HepG2 (cell line): ENCODE measurements around the gene EVL.
A peak's percentile ranks its signal among the peaks of the same experiment; 100 is the strongest.

Experiments
- ATF7 ChIP-seq, 2 experiments: fragments of 450-650 bp in 1 of 2; sonication (generic) in 1 of 2; formaldehyde crosslinking in 1 of 2; IDR thresholded peaks; 2 replicates each; pipeline versions ENCODE4 v1.4.0 to v1.6.1; 2016 to 2020; ENCODE audit warnings: antibody characterized with exemption in 1 of 2, mild to moderate bottlenecking in 1 of 2, missing genetic modification reagents in 1 of 2
- EZH2 ChIP-seq: conservative IDR thresholded peaks from 2 replicates; pipeline ENCODE4 v1.6.1; 2012; ENCODE audit warnings: mild to moderate bottlenecking, low read depth, low read length, moderate library complexity
- GTF2F1 ChIP-seq: fragments of 150-350 bp; IDR thresholded peaks from 2 replicates; pipeline ENCODE4 v1.6.1; 2014; ENCODE audit warnings: low read length
- IRF2 ChIP-seq: IDR thresholded peaks from 2 replicates; pipeline ENCODE4 v1.6.1; 2018; ENCODE audit warnings: missing genetic modification reagents, missing compliant biosample characterization
- POLR2A ChIP-seq, 2 experiments: IDR thresholded peaks; 2 replicates each; pipeline ENCODE4 v1.6.1; 2011; ENCODE audit warnings: low read depth in 2 of 2, low read length in 2 of 2, mild to moderate bottlenecking in 1 of 2, moderate library complexity in 1 of 2; ENCODE audit not compliant: insufficient read depth in 1 of 2
- PRDM10 ChIP-seq: sonication (generic); formaldehyde crosslinking; IDR thresholded peaks from 2 replicates; pipeline ENCODE4 v1.4.0; 2020; ENCODE audit warnings: low read depth, missing genetic modification reagents
- ZFX ChIP-seq: sonication (generic); formaldehyde crosslinking; IDR thresholded peaks from 2 replicates; pipeline ENCODE4 v1.4.0; 2020; ENCODE audit warnings: mild to moderate bottlenecking, low read depth, missing genetic modification reagents, moderate library complexity
- ZNF382 ChIP-seq: sonication (generic); formaldehyde crosslinking; IDR thresholded peaks from 2 replicates; pipeline ENCODE4 v1.5.0; 2020; ENCODE audit warnings: missing genetic modification reagents, mild to moderate bottlenecking, borderline replicate concordance
- ZNF547 ChIP-seq: sonication (generic); formaldehyde crosslinking; IDR thresholded peaks from 2 replicates; pipeline ENCODE4 v1.5.1; 2020; ENCODE audit warnings: mild to moderate bottlenecking, missing genetic modification reagents
- ZSCAN22 ChIP-seq: sonication (generic); formaldehyde crosslinking; IDR thresholded peaks from 2 replicates; pipeline ENCODE4 v1.4.0; 2020; ENCODE audit warnings: mild to moderate bottlenecking, missing genetic modification reagents
- TF ChIP-seq, protein P1 (sequence below): sonication (generic); formaldehyde crosslinking; IDR thresholded peaks from 2 replicates; pipeline ENCODE4 v1.5.0; 2020; ENCODE audit warnings: mild to moderate bottlenecking, missing genetic modification reagents, moderate library complexity

DNA sequence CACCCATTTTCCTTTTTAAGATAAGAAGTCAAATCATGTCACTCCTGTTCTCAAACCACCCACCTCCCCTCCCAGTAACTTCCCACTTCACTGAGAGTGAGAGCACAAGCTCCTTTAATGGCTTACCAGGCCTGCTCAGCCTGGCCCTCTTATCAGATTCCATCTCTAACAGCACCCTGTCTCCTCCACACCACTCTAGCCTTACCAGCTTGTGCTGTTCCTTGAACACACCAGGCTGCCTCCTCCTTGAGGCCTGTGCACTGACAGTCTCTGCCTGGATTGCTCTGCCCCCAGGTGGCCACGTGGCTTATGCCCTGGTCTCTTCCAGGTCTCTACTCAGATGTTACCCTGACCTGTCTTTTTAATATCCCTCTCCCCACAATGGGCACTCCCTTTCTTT lies 40.1 kb upstream of the EVL start:
- TF ChIP-seq GTF2F1 (no peak), PRDM10 (CRISPR knock-in tag) (no peak), ATF7 (IDR thresholded peaks at IDR 0.05) (no peak), ATF7 (CRISPR knock-in tag; IDR thresholded peaks at IDR 0.05) (no peak), ZNF382 (CRISPR knock-in tag) (no peak), ZNF547 (no peak), POLR2A (IDR thresholded peaks at IDR 0.05; ENCODE audit: insufficient read depth in 1 of 2, low read depth in 2 of 2, low read length in 2 of 2) (no peak), ZFX (0 out of 2 replicates have a peak, but pooled peaks have one; percentile 38), IRF2 (CRISPR knock-in tag) (no peak), EZH2 (no peak), ZSCAN22 (CRISPR knock-in tag) (no peak)
- TF ChIP-seq, protein P1, sequence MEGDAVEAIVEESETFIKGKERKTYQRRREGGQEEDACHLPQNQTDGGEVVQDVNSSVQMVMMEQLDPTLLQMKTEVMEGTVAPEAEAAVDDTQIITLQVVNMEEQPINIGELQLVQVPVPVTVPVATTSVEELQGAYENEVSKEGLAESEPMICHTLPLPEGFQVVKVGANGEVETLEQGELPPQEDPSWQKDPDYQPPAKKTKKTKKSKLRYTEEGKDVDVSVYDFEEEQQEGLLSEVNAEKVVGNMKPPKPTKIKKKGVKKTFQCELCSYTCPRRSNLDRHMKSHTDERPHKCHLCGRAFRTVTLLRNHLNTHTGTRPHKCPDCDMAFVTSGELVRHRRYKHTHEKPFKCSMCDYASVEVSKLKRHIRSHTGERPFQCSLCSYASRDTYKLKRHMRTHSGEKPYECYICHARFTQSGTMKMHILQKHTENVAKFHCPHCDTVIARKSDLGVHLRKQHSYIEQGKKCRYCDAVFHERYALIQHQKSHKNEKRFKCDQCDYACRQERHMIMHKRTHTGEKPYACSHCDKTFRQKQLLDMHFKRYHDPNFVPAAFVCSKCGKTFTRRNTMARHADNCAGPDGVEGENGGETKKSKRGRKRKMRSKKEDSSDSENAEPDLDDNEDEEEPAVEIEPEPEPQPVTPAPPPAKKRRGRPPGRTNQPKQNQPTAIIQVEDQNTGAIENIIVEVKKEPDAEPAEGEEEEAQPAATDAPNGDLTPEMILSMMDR (CRISPR knock-in tag), result peak; percentile 75
